RWPE1 (cell line): ENCODE measurements around the gene BMP7.
"Not testable (repeated sequence)": the region's sequence is repeated elsewhere in the genome, so short reads cannot be mapped to it uniquely, and the experiment has no call there.

Experiments used
- CTCF ChIA-PET: fragments of 350-600 bp; sonication (Branson Sonifier 250); formaldehyde crosslinking; extraction: SDS; loops from one replicate; lab custom pipeline; 2021; lab: Yijun Ruan, JAX
- POLR2A ChIA-PET: fragments of 400-600 bp; formaldehyde crosslinking; extraction: SDS; loops from one replicate; lab custom pipeline; 2020; ENCODE audit warnings: antibody characterized with exemption; ENCODE audit not compliant: low non-redundant PET; lab: Yijun Ruan, JAX
- DNase-seq: peaks from one replicate; pipeline ENCODE4 v3.0.0; 2012; ENCODE audit warnings: low spot score
- H3K27ac ChIP-seq: fragments of 450-650 bp; 2 replicates; pipeline ENCODE4 v1.5.1; 2017
- TF ChIP-seq, protein P1 (sequence below): fragments of 450-650 bp; conservative IDR thresholded peaks from 2 replicates; pipeline ENCODE4 v1.5.1; 2017; ENCODE audit warnings: low read depth, mild to moderate bottlenecking

The BMP7 gene

GRCh38 chr20:57244221-57244585, 22.2 kb downstream of the BMP7 start:
- TF ChIP-seq, protein P1, sequence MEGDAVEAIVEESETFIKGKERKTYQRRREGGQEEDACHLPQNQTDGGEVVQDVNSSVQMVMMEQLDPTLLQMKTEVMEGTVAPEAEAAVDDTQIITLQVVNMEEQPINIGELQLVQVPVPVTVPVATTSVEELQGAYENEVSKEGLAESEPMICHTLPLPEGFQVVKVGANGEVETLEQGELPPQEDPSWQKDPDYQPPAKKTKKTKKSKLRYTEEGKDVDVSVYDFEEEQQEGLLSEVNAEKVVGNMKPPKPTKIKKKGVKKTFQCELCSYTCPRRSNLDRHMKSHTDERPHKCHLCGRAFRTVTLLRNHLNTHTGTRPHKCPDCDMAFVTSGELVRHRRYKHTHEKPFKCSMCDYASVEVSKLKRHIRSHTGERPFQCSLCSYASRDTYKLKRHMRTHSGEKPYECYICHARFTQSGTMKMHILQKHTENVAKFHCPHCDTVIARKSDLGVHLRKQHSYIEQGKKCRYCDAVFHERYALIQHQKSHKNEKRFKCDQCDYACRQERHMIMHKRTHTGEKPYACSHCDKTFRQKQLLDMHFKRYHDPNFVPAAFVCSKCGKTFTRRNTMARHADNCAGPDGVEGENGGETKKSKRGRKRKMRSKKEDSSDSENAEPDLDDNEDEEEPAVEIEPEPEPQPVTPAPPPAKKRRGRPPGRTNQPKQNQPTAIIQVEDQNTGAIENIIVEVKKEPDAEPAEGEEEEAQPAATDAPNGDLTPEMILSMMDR = no peak
- DNase-seq = no peak
- ChIA-PET POLR2A (no interaction called here), CTCF (interaction anchor here (0.8 to 1.0 kb wide), 5 partner anchors 12 to 87 kb away, joined by 3 to 7 read pairs (median 3); no protein-coding TSS in a partner anchor)
- H3K27ac ChIP-seq = peak overlapping the region; percentile 80

DNA sequence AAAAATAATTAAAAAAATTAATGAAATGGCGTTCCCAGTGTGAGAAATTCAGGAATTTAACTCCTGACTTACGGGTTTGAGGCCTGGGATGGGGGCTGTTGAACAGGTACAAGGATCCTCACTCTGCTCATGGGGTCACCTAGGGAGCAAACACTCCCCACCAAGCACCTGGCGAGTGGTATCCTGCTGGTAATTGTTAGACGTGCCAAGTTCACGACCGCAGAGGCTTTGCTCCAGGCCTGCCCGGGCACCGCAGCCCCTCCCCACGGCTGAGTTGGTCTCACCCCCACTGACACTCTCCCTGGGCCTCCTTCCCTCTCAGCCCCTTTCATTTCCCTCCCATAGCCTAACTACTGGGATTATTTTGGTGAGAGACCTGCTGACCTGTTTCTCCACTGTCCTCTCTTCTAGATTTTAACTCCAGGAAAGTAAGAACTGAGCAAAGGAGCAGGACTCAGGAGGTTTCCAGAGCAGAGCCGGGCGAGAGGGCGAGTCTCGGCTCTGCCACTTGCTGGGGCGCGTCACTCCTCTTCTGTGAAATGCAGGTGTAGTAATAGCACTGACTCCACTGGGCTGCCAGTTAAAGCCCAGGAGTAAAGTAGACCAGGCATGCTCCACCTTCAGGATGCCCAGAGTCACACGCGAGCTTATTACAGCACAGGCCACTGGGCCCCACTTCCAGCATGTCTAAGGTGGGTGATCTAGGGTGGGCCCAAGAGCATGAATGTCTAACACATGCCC, 22.8 kb downstream of the BMP7 start:
- H3K27ac ChIP-seq = peak overlapping the region; percentile 80
- POLR2A ChIA-PET = no interaction called here
- CTCF ChIA-PET = interaction anchor here (0.6 to 1.0 kb wide), 6 partner anchors 13 to 146 kb away, joined by 3 to 7 read pairs (median 3); no protein-coding TSS in a partner anchor

DNA sequence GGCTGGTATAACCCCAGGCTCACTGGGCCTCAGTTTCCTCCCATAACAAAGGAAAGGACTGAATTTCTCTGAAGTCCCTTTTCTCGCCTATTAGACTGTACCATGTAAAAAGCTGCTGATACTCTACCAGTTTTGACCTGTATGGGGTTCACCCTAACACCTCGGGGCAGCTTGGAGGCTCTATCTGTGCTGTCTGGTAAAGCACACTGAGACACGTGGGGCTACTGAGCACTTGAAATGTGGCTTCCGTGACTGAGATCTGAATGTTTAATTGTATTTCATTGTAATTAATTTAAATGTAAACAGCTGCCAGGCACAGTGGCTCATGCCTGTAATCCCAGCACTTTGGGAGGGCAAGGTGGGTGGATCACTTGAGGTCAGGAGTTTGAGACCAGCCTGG, 24.0 kb downstream of the BMP7 start:
- TF ChIP-seq, protein P1 = no peak
- no peak overlapping the region for H3K27ac ChIP-seq
- CTCF ChIA-PET = interaction anchor here (0.6 to 0.7 kb wide), 2 partner anchors 28 to 192 kb away, joined by 3 read pairs; no protein-coding TSS in a partner anchor
- DNase-seq = no peak
- POLR2A ChIA-PET = interaction anchor here (1.0 kb wide), 1 partner anchor 10 kb away, joined by 3 read pairs; no protein-coding TSS in a partner anchor

More for the DNA sequence above, 22.8 kb downstream of the BMP7 start:
- TF ChIP-seq, protein P1 = no peak
- peak; percentile 78 for DNase-seq

DNA sequence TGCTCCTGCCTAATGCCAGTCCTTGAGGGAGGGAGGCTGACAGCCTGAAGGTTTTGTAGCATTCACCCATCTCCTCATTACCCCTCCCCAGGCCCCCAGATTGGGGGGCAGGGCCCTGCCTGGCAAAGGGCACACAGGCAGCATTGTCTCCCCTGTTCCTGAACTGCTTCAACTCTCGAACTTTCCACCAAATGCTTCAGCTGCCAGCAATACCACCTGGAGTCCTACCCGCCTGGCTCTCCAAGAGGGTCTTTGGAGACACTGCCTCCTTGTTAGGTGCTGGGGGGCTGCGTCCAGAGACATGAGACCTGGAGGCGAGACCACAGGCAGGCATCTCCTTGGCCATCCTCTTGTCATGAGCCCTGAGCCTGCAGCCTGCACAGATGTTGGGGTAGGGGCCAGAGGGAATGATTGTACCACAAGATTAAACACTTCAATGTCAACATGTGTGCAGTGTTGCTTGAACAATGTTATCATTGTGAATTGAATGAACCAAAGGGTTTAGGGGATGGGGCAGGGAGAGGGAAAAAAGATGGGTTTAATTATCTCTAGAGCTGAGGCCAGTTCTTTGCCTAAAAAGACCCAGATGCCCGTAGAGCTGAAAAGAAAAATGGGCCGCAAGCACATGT, 25.0 kb downstream of the BMP7 start:
- ChIA-PET CTCF (interaction anchor here (0.6 to 1.3 kb wide), 2 partner anchors 63 to 91 kb away, joined by 3 to 5 read pairs; no protein-coding TSS in a partner anchor), POLR2A (interaction anchor here (1.0 kb wide), 1 partner anchor 9 kb away, joined by 3 read pairs; no protein-coding TSS in a partner anchor)
- no peak for DNase-seq
- H3K27ac ChIP-seq = no peak overlapping the region
- TF ChIP-seq, protein P1 = no peak

DNA sequence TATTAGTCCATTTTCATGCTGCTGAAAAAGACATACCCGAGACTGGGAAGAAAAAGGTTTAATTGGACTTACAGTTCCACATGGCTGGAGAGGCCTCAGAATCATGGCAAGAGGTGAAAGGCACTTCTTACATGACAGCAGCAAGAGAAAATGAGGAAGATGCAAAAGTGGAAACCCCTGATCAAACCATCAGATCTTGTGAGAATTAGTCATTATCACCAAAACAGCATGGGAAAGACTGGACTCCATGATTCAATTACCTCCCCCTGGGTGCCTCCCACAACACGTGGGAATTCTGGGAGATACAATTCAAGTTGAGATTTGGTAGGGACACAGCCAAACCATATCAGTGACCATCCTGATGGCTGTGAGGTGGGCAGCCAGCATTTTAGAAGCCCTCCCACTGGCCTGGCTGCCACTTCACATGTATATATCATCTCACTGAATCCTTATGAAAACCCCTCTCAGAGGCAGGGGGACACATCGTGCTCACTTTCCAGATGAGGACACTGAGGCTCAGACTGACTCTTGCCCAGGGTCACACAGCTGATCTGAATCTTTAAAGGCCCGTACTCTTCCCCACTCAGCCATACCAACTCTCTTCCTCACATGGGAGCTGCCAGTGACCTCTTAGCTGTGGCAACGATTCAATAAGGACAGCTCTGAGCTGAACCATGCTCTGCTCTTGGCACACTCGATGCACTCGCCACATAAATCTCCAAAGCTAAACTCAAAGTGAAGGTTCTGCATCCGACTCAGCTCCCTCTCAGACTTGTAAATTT, 25.7 kb downstream of the BMP7 start:
- no peak overlapping the region for H3K27ac ChIP-seq
- no peak for DNase-seq
- POLR2A ChIA-PET = no interaction called here
- CTCF ChIA-PET = interaction anchor here (0.6 to 1.3 kb wide), 2 partner anchors 62 to 92 kb away, joined by 3 to 5 read pairs; no protein-coding TSS in a partner anchor
- TF ChIP-seq, protein P1 = no peak

DNA sequence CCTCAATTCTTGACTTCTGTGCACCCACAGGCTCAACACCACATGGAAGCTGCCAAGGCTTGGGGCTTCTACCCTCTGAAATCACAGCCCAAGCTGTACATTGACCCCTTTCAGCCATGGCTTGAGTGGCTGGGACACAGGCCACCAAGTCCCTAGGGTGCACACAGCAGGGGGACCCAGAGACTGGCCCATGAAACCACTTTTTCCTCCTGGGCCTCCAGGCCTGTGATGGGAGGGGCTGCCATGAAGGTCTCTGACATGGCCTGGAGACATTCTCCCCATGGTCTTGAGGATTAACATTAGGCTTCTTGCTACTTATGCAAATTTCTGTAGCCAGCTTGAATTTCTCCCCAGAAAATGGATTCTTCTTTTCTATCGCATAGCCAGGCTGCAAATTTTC, 26.7 kb downstream of the BMP7 start:
- POLR2A ChIA-PET, H3K27ac ChIP-seq, DNase-seq: not testable (repeated sequence)
- CTCF ChIA-PET = interaction anchor here (0.6 kb wide), 1 partner anchor 64 kb away, joined by 4 read pairs; no protein-coding TSS in a partner anchor

GRCh38 chr20:57239324-57239723, 27.1 kb downstream of the BMP7 start:
- CTCF ChIA-PET = interaction anchor here (0.6 kb wide), 2 partner anchors 18 to 64 kb away, joined by 3 to 4 read pairs; no protein-coding TSS in a partner anchor
- H3K27ac ChIP-seq, DNase-seq, POLR2A ChIA-PET: not testable (repeated sequence)
